Lung (tissue), 12 donors: ENCODE results near the gene CCDC86. TPM values are rescaled to one million over a fixed set of nuclear protein-coding genes. Genes with fewer than 3 reads are reported as not detected.

ENCODE experiments used
- ATAC-seq: fragments of 200-7000 bp; cut with Tn5 transposase; one replicate; pipeline ENCODE4 v1.9.1; 2020; ENCODE audit warnings: moderate number of reproducible peaks; ENCODE audit not compliant: insufficient read depth, low FRiP score
- DNase-seq, 3 donors: peaks; one replicate each; pipeline ENCODE4 v3.0.0-alpha.2; 2013 to 2017
- H3K27ac ChIP-seq, 2 donors: one replicate each; pipeline ENCODE4 v1.5.1; 2013; ENCODE audit warnings: mild to moderate bottlenecking in 2 of 2, moderate library complexity in 2 of 2, control low read depth in 1 of 2, inconsistent platforms in 1 of 2, low read depth in 1 of 2, low read length in 1 of 2
- H3K27me3 ChIP-seq, 3 donors: one replicate each; pipeline ENCODE4 v1.5.1; 2013; ENCODE audit warnings: low read length in 2 of 3; ENCODE audit not compliant: control insufficient read depth in 3 of 3, insufficient read depth in 3 of 3
- H3K36me3 ChIP-seq, 4 donors: one replicate each; pipeline ENCODE4 v1.5.1; 2013; ENCODE audit warnings: low read length in 4 of 4, mild to moderate bottlenecking in 1 of 4, moderate library complexity in 1 of 4; ENCODE audit not compliant: control insufficient read depth in 4 of 4, insufficient read depth in 4 of 4
- H3K4me1 ChIP-seq, 5 donors: one replicate each; pipeline ENCODE4 v1.5.1; 2013; ENCODE audit warnings: low read length in 5 of 5, mild to moderate bottlenecking in 2 of 5, moderate library complexity in 1 of 5; ENCODE audit not compliant: control insufficient read depth in 5 of 5, insufficient read depth in 5 of 5
- H3K4me3 ChIP-seq: one replicate; pipeline ENCODE4 v1.5.1; 2013; ENCODE audit warnings: mild to moderate bottlenecking, control low read depth, moderate library complexity
- H3K9ac ChIP-seq, 2 donors: one replicate each; pipeline ENCODE4 v1.5.1; 2013; ENCODE audit warnings: low read length in 2 of 2, control low read depth in 1 of 2; ENCODE audit not compliant: insufficient read depth in 1 of 2
- H3K9me3 ChIP-seq, 4 donors: one replicate each; pipeline ENCODE4 v1.5.1; 2013; ENCODE audit warnings: low read length in 3 of 4, mild to moderate bottlenecking in 1 of 4, moderate library complexity in 1 of 4; ENCODE audit not compliant: control insufficient read depth in 4 of 4, insufficient read depth in 3 of 4
- WGBS, 2 donors: extraction: QIAGEN DNeasy Blood & Tissue Kit; methylation state at CpG; one replicate each; pipeline ENCODE4 v1.1.7; 2013; 5-methylcytosine and 5-hydroxymethylcytosine counted together
- polyA plus RNA-seq, 2 donors: library from polyadenylated mRNA; stranded (reverse); fragments of 200-250 nt; gene quantifications; one replicate each; pipeline ENCODE4 v1.2.1, GENCODE V29; 2013
- total RNA-seq, 2 donors: library from RNA; depleted of rRNA in 1 of 2; stranded (reverse); fragments of >200 nt in 1 of 2; gene quantifications; one replicate each; pipeline ENCODE4 v1.2.1, GENCODE V29; 2014 to 2021
- TF ChIP-seq, protein P1 (sequence below): IDR thresholded peaks from 2 replicates; pipeline ENCODE4 v1.5.1; 2012; ENCODE audit warnings: mild to moderate bottlenecking; ENCODE audit errors: control extremely low read depth, extremely low read depth
- donor health status: control.
- donor health status: control.
- donor health status: Bipolar disorder and iron deficiency.
- donor health status: healthy.
- donor health status: DM: yes; HTN: yes; CAD: no.

The CCDC86 gene
- total and polyA plus RNA-seq, 4 donors = 8.7 to 25.0 (median 15.0) TPM

DNA sequence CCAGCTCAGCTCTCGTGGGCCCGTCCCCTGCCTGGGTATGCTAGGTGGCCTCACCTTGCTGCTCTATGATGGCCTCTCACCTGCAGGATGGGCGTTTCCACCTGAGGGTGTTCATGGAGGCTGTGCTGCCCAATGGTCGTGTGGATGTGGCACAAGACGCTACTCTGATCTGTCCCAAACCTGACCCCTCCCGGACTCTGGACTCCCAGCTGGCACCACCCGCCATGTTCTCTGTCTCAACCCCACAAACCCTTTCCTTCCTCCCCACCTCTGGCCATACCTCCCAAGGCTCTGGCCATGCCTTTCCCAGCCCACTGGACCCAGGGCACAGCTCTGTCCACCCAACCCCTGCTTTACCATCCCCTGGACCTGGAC lies 27.5 kb downstream of the CCDC86 start:
- no peak for DNase-seq
- WGBS, 2 donors = 89 to 94% methylated on average over 7 of the region's 7 CpGs

DNA sequence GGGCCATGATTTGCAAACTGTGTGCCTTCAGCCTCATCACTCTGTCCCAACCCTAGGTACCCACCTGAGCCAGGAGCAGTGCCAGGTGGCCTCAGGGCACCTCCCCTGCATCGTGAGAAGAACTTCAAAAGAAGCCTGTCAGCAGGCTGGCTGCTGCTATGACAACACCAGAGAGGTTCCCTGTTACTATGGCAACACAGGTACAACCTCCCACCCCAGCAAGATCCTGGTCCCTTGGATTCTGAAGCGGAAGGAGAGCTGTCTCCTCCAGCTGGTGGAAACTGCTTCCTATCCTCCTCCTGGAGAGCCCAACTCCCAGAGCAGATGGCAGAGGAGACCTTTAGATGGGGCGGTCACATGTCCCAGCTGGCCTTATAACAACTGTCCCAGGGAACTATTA lies 28.4 kb downstream of the CCDC86 start:
- no peak overlapping the region for H3K9ac ChIP-seq
- WGBS, 2 donors = 71 to 89% methylated on average over 3 of the region's 3 CpGs
- no peaks in the 10 kb centered on the region for H3K36me3 ChIP-seq
- no peaks in the 10 kb centered on the region for H3K27me3 ChIP-seq
- TF ChIP-seq, protein P1, sequence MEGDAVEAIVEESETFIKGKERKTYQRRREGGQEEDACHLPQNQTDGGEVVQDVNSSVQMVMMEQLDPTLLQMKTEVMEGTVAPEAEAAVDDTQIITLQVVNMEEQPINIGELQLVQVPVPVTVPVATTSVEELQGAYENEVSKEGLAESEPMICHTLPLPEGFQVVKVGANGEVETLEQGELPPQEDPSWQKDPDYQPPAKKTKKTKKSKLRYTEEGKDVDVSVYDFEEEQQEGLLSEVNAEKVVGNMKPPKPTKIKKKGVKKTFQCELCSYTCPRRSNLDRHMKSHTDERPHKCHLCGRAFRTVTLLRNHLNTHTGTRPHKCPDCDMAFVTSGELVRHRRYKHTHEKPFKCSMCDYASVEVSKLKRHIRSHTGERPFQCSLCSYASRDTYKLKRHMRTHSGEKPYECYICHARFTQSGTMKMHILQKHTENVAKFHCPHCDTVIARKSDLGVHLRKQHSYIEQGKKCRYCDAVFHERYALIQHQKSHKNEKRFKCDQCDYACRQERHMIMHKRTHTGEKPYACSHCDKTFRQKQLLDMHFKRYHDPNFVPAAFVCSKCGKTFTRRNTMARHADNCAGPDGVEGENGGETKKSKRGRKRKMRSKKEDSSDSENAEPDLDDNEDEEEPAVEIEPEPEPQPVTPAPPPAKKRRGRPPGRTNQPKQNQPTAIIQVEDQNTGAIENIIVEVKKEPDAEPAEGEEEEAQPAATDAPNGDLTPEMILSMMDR = no peak
- no peak overlapping the region for H3K4me3 ChIP-seq
- no peak overlapping the region for H3K27ac ChIP-seq
- ATAC-seq = no peak
- no peak for DNase-seq
- peaks cover 0 to 10% (median 3%) of the 10 kb centered on the region in 5 donors for H3K4me1 ChIP-seq
- peaks cover 0 to 1% (median 0%) of the 10 kb centered on the region in 4 donors for H3K9me3 ChIP-seq

More for the DNA sequence above, 27.5 kb downstream of the CCDC86 start:
- Histone ChIP-seq H3K4me1 (peaks cover 0 to 10% (median 3%) of the 10 kb centered on the region in 5 donors), H3K4me3 (no peak overlapping the region), H3K9ac (no peak overlapping the region), H3K9me3 (peaks cover 0 to 1% (median 0%) of the 10 kb centered on the region in 4 donors), H3K27ac (no peak overlapping the region), H3K27me3 (no peaks in the 10 kb centered on the region), H3K36me3 (no peaks in the 10 kb centered on the region)
- TF ChIP-seq, protein P1 = no peak
- no peak for ATAC-seq

DNA sequence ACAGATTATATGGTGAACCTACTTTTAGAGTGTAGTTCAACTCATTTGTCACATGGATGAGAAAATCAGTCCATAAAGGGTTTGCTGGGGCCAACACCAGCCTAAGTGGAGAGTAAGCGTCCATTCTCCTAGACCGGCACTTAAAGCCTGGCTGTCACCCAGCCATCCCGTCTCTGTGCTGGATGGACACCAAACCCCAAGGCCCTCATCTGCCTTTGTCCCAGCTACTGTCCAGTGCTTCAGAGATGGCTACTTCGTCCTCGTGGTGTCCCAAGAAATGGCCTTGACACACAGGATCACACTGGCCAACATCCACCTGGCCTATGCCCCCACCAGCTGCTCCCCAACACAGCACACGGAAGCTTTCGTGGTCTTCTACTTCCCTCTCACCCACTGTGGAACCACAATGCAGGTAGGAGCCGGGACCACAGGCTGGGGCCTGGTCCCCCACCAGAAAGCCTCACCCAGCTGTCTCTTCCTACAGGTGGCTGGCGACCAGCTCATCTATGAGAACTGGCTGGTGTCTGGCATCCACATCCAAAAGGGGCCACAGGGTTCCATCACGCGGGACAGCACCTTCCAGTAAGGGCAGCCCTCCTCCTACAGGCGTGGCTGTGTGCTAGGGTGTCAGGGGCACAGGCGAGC lies 28.9 kb downstream of the CCDC86 start:
- Histone ChIP-seq H3K36me3 (no peaks in the 10 kb centered on the region), H3K9ac (no peak overlapping the region), H3K9me3 (peaks cover 0 to 1% (median 0%) of the 10 kb centered on the region in 4 donors), H3K27ac (no peak overlapping the region), H3K4me1 (peaks cover 0 to 10% (median 3%) of the 10 kb centered on the region in 5 donors), H3K27me3 (no peaks in the 10 kb centered on the region), H3K4me3 (no peak overlapping the region)
- ATAC-seq (no peak), DNase-seq (no peak)
- TF ChIP-seq, protein P1 = no peak
- 74 to 77% methylated on average over 13 of the region's 13 CpGs for WGBS, 2 donors
